PC-9 (cell line): ENCODE measurements around the gene NEK8. TPM values are rescaled to one million over a fixed set of nuclear protein-coding genes. Genes with fewer than 3 reads are reported as not detected.

Experiments
- BruUV-seq: library from RNA; stranded (reverse); fragments of 400-500 nt; replicated peaks from 2 replicates; lab custom pipeline; 2021; lab: Mats Ljungman, UMichigan
- CTCF ChIA-PET: fragments of 300-600 bp; sonication (Branson Sonifier 250); formaldehyde crosslinking; loops from one replicate; lab custom pipeline; 2022; ENCODE audit warnings: antibody characterized with exemption; lab: Charles Lee
- POLR2A ChIA-PET: fragments of 300-600 bp; sonication (Branson Sonifier 250); formaldehyde crosslinking; loops from one replicate; lab custom pipeline; 2022; ENCODE audit warnings: antibody characterized with exemption; ENCODE audit not compliant: unreplicated experiment; lab: Charles Lee
- DNase-seq, 2 experiments: peaks; one replicate each; pipeline versions ENCODE4 v3.0.0 to v3.0.0-alpha.2; 2015 to 2022; ENCODE audit warnings: mixed read lengths in 1 of 2
- H2AFZ ChIP-seq: fragments of 200-600 bp; sonication (generic); 2 replicates; pipeline ENCODE4 v1.8.1; 2017; ENCODE audit warnings: antibody characterized with exemption
- H3F3A ChIP-seq: fragments of 200-600 bp; sonication (generic); 2 replicates; pipeline ENCODE4 v1.8.1; 2017; ENCODE audit warnings: antibody characterized with exemption, mild to moderate bottlenecking, low read depth; ENCODE audit not compliant: insufficient read depth
- H3K27ac ChIP-seq: fragments of 200-600 bp; sonication (generic); 2 replicates; pipeline ENCODE4 v1.6.1; 2016; ENCODE audit warnings: mixed run types
- H3K27me3 ChIP-seq: fragments of 200-600 bp; sonication (generic); 2 replicates; pipeline ENCODE4 v1.6.1; 2016; ENCODE audit warnings: low read depth, mixed run types; ENCODE audit not compliant: insufficient read depth
- H3K36me3 ChIP-seq: fragments of 200-600 bp; sonication (generic); 2 replicates; pipeline ENCODE4 v1.6.1; 2016; ENCODE audit warnings: low read depth, mixed run types
- H3K4me1 ChIP-seq: fragments of 200-600 bp; sonication (generic); replicated peaks from 2 replicates; pipeline ENCODE4 v1.6.1; 2016; ENCODE audit warnings: mixed run types; ENCODE audit not compliant: insufficient read depth
- H3K4me2 ChIP-seq: fragments of 200-600 bp; sonication (generic); 2 replicates; pipeline ENCODE4 v1.6.1; 2017; ENCODE audit warnings: mixed run types
- H3K4me3 ChIP-seq: fragments of 200-600 bp; sonication (generic); 2 replicates; pipeline ENCODE4 v1.6.1; 2016; ENCODE audit warnings: mixed run types
- H3K79me2 ChIP-seq: fragments of 200-600 bp; sonication (generic); 2 replicates; pipeline ENCODE4 v1.6.1; 2017; ENCODE audit warnings: low read depth, mixed run types
- H3K9me2 ChIP-seq: fragments of 200-600 bp; sonication (generic); 2 replicates; pipeline ENCODE4 v1.8.1; 2017; ENCODE audit warnings: mild to moderate bottlenecking; ENCODE audit not compliant: insufficient read depth
- H3K9me3 ChIP-seq: fragments of 200-600 bp; sonication (generic); 2 replicates; pipeline ENCODE4 v1.8.1; 2016; ENCODE audit warnings: low read depth; ENCODE audit not compliant: insufficient read depth
- H4K20me1 ChIP-seq: fragments of 200-600 bp; sonication (generic); 2 replicates; pipeline ENCODE4 v1.8.1; 2017; ENCODE audit not compliant: insufficient read depth
- EZH2 ChIP-seq: fragments of 200-600 bp; sonication (generic); IDR thresholded peaks from 2 replicates; pipeline ENCODE4 v1.8.0; 2017; ENCODE audit warnings: antibody characterized with exemption, low read depth
- intact Hi-C: fragments of 100-400 bp; cut with micrococcal nuclease; formaldehyde crosslinking; loops from one replicate; pipeline ENCODE4 v1.10.0; 2022; ENCODE audit not compliant: unreplicated experiment
- total RNA-seq: library from RNA; stranded (reverse); gene quantifications from 2 replicates; pipeline ENCODE4 v1.2.3, GENCODE V29; 2021
- TF ChIP-seq, protein P1 (sequence below): fragments of 200-600 bp; sonication (generic); conservative IDR thresholded peaks from 2 replicates; pipeline ENCODE4 v1.6.1; 2017; ENCODE audit warnings: mixed run types, antibody characterized with exemption, mild to moderate bottlenecking, moderate library complexity

The NEK8 gene
- total RNA-seq, 1 experiment from 2014 or later: 12.1 TPM

DNA sequence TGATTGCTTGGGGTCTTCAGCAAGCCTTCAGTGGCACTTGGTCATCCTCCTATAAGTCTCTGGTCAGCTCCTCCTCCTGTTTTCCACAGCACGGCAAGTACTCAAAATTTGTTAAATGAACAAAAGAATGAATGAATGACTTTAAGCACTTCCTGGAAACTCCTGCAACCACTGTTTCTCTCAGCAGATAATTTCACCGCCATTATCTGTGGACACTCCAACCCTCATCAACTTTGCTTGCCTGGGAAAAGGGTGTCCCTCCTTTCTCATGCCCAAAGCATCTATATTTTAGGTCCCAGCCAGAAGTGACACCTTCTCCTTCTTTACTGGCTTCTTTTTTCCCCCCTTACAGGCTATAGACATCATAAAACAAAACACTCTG, 21.3 kb upstream of the NEK8 start:
- Histone ChIP-seq H4K20me1 (no peaks in the 10 kb centered on the region), H3K4me3 (no peak overlapping the region), H3F3A (peaks cover 34% of the 10 kb centered on the region; the same call in 1 of the 2 replicates), H3K4me1 (peaks cover 7% of the 10 kb centered on the region), H3K9me2 (no peaks in the 10 kb centered on the region), H3K36me3 (no peaks in the 10 kb centered on the region), H3K27me3 (no peaks in the 10 kb centered on the region), H2AFZ (no peak overlapping the region), H3K27ac (no peak overlapping the region), H3K79me2 (no peaks in the 10 kb centered on the region), H3K4me2 (no peak overlapping the region), H3K9me3 (no peaks in the 10 kb centered on the region)
- TF ChIP-seq, protein P1, sequence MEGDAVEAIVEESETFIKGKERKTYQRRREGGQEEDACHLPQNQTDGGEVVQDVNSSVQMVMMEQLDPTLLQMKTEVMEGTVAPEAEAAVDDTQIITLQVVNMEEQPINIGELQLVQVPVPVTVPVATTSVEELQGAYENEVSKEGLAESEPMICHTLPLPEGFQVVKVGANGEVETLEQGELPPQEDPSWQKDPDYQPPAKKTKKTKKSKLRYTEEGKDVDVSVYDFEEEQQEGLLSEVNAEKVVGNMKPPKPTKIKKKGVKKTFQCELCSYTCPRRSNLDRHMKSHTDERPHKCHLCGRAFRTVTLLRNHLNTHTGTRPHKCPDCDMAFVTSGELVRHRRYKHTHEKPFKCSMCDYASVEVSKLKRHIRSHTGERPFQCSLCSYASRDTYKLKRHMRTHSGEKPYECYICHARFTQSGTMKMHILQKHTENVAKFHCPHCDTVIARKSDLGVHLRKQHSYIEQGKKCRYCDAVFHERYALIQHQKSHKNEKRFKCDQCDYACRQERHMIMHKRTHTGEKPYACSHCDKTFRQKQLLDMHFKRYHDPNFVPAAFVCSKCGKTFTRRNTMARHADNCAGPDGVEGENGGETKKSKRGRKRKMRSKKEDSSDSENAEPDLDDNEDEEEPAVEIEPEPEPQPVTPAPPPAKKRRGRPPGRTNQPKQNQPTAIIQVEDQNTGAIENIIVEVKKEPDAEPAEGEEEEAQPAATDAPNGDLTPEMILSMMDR: no peak
- TF ChIP-seq EZH2: no peak
- intact Hi-C loops: no loop called here
- no peak for DNase-seq
- no TSS peak for BruUV-seq
- POLR2A ChIA-PET: no interaction called here
- CTCF ChIA-PET: no interaction called here

DNA sequence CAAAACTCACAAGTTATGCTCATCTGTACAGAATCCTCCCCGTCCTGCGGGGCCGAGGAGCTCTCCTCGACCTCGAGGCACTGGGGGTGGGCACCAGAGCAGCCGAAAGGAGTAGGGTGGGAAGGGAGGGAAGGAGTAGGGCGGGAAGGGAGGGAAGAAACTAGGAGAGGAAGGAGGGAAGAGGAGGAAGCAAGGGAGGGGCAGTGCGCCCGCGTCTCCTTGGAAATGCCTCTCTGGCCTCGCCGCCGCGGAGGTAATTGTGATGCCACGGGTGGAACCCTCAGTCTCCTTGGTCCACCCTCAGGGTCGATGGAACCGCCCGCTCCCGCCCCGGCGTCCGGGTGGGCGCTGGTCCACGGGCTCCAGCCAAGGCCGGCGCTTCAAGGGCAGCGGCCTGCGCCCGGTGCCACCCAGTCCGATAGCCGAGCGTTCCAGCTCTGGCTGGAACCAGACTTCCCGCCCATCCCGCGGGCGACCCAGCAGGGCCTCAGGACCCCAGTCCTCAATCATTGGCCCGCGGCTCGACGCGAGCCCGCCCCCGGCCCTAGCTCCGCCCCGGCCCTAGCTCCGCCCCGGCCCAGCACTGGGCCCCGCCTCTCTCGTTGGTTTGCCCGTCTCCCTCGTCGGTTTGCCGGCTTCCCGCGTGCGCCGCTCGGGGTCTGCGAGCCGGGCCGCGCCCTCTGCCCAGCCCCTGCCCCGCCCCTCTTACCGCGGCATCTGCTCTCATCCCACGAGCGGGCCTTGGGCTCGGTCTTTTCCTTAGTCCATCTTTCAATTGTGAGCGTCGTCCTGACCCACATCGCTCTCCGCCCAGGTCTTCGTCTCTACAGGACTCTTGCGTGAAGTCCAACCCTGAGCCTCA, 17.5 kb upstream of the NEK8 start:
- CTCF ChIA-PET: interaction anchor here (0.5 to 0.8 kb wide), 3 partner anchors 67 to 126 kb away, joined by 3 to 4 read pairs (median 4); no protein-coding TSS in a partner anchor
- Histone ChIP-seq H3K36me3 (peaks cover 6% of the 10 kb centered on the region), H3K27ac (peak overlapping the region; percentile 17; the same call in 1 of the 2 replicates), H3K9me2 (no peaks in the 10 kb centered on the region), H3K4me1 (peaks cover 14% of the 10 kb centered on the region), H3F3A (peaks cover 58% of the 10 kb centered on the region; the same call in 1 of the 2 replicates), H4K20me1 (no peaks in the 10 kb centered on the region), H3K4me2 (peak overlapping the region; percentile 97), H3K9me3 (no peaks in the 10 kb centered on the region), H2AFZ (peak overlapping the region; percentile 86), H3K27me3 (no peaks in the 10 kb centered on the region), H3K79me2 (peaks cover 9% of the 10 kb centered on the region), H3K4me3 (peak overlapping the region; percentile 82)
- DNase-seq: peak; percentile 66 to 95
- POLR2A ChIA-PET: interaction anchor here (0.5 to 1.1 kb wide), 12 partner anchors 8 to 368 kb away, joined by 3 to 18 read pairs (median 6); partner anchors contain the start of genes RPL23A and TLCD1
- no TSS peak for BruUV-seq
- intact Hi-C loops: no loop called here
- TF ChIP-seq, protein P1: no peak
- no peak for TF ChIP-seq EZH2

DNA sequence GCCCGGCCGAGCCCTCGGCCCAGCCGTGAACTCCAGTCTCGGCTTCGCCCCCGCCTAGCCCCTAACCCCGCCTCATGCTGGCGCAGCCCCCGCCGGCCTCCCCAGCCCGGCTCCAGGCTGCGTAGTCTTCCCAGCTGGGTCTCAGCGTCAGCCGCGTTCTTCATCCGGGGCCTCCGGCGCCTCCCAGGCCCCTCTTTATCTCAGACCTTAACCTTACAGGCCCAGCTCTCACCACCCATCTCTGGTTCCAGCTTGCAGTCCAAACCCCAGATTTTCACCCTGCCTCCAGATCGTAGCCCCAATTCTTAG, 16.9 kb upstream of the NEK8 start, which contains the start of gene PROCA1:
PROCA1 (minus strand) TSS at position 166 of the 309 bp plus-strand sequence. CDS start 228 bp downstream, outside the sequence.
- H4K20me1 ChIP-seq: no peaks in the 10 kb centered on the region
- H3K36me3 ChIP-seq: peaks cover 6% of the 10 kb centered on the region
- H3K79me2 ChIP-seq: peaks cover 15% of the 10 kb centered on the region
- peak within 1 kb of the TSS; percentile 82 for H3K4me3 ChIP-seq
- intact Hi-C loops: no loop called here
- H2AFZ ChIP-seq: peak within 1 kb of the TSS; percentile 86
- DNase-seq: no peak
- H3F3A ChIP-seq: peaks cover 58% of the 10 kb centered on the region; the same call in 1 of the 2 replicates
- H3K27ac ChIP-seq: peak within 1 kb of the TSS; percentile 17; the same call in 1 of the 2 replicates
- peak within 1 kb of the TSS; percentile 97 for H3K4me2 ChIP-seq
- POLR2A ChIA-PET: interaction anchor here (0.5 to 1.1 kb wide), 8 partner anchors 8 to 910 kb away, joined by 3 to 18 read pairs (median 6); partner anchors contain the start of genes RPL23A and TLCD1
- no peaks in the 10 kb centered on the region for H3K9me3 ChIP-seq
- no peaks in the 10 kb centered on the region for H3K27me3 ChIP-seq
- BruUV-seq: no TSS peak
- no peaks in the 10 kb centered on the region for H3K9me2 ChIP-seq
- TF ChIP-seq EZH2: no peak
- TF ChIP-seq, protein P1: no peak
- peaks cover 19% of the 10 kb centered on the region for H3K4me1 ChIP-seq
- CTCF ChIA-PET: interaction anchor here (0.8 kb wide), 1 partner anchor 126 kb away, joined by 3 read pairs; no protein-coding TSS in a partner anchor
